DOHH2 (cell line): ENCODE results near the gene TRIM47.

ENCODE experiments used
- EZH2phosphoT487 ChIP-seq: fragments of 200-600 bp; sonication (generic); IDR thresholded peaks from 2 replicates; pipeline ENCODE4 v1.6.1; 2017; ENCODE audit warnings: borderline replicate concordance, mild to moderate bottlenecking, antibody characterized with exemption, low read length, moderate library complexity, mixed read lengths
- TF ChIP-seq, protein P1 (sequence below): fragments of 200-600 bp; sonication (generic); IDR thresholded peaks from one replicate; pipeline ENCODE4 v1.5.1; 2014; ENCODE audit warnings: antibody characterized with exemption, mild to moderate bottlenecking, low read depth, low read length; ENCODE audit not compliant: poor library complexity, severe bottlenecking

DNA sequence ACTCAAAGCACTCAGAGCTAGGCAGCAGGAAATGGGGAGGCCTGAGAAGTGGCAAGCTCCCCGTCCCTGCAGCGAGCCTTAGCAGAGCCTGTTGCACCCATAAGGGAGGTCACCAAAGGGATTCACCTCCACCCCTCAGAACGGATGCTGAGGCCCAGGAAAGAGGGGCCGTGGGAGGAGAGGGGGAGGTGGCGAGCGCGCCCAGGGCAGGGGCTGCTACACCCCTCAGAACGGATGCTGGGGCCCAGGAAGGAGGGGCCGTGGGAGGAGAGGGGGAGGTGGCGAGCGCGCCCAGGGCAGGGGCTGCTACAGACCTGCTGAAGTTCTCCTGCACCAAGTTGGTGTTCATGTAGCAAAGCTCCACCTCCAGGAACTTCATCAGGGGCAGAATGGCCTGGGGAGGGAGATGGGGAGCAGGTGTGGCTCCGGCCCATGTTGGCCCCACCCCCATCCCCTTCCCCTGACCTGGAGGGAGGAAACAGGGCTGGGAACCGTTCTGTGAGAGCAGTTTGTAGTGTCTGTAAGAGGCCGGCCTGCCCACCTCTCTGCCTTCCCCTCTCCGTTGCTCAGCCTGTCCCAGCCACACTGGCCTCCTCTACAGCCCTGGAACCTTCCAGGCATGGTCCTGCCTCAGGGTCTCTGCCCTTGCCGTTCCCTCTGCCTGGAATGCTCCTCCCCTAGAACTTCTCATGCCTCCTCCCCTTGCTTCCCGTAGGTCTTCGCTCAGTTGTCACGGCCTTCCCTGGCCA is 45.6 kb downstream of the TRIM47 start:
- TF ChIP-seq, protein P1, sequence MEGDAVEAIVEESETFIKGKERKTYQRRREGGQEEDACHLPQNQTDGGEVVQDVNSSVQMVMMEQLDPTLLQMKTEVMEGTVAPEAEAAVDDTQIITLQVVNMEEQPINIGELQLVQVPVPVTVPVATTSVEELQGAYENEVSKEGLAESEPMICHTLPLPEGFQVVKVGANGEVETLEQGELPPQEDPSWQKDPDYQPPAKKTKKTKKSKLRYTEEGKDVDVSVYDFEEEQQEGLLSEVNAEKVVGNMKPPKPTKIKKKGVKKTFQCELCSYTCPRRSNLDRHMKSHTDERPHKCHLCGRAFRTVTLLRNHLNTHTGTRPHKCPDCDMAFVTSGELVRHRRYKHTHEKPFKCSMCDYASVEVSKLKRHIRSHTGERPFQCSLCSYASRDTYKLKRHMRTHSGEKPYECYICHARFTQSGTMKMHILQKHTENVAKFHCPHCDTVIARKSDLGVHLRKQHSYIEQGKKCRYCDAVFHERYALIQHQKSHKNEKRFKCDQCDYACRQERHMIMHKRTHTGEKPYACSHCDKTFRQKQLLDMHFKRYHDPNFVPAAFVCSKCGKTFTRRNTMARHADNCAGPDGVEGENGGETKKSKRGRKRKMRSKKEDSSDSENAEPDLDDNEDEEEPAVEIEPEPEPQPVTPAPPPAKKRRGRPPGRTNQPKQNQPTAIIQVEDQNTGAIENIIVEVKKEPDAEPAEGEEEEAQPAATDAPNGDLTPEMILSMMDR, result no peak
- no peak for TF ChIP-seq EZH2phosphoT487
